ENCODE data around the gene OGFR. TPM values are rescaled to one million over a fixed set of nuclear protein-coding genes. Genes with fewer than 3 reads are reported as not detected.

Gene OGFR
- total RNA-seq, 1 donor = 51.5 TPM

DNA sequence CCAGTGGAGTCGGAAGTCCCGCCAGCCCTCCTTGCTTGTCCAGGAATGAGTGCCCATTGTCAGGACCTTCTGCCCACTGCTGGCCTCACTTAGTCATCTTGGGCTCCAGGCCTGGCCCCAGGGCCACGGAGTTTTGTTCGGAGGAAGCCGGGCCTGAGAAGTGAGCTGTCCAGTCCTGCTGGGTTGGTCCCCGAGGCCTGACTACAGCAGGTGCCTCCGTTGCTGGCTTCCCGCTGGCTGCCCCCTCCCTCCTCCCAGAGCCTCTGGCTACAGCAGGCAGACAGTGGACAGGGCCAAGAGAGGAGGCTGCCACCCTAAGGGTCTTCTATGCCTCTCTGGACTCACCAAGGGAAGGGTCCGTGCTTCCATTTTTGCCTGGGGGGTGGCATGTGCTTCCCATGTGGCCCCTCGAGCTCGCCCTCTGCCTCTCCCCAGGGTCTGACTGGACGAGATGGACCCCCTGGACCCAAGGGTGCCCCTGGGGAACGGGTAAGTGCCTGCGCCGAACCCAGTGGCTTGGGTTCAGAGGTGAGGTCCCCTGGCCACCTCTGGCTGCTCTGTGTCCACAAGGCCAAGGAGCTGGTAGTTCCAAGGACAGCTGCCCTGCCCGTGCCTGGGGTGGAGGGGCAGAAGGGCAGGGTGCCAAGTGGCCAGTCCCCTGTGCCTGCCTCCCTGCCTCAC lies 15.0 kb downstream of the OGFR start:
- Histone ChIP-seq H3K4me3 (ENCODE audit: low read length) (no peak overlapping the region), H3K27me3 (ENCODE audit: insufficient read depth, low read length) (peaks cover 33% of the 10 kb centered on the region), H3K9me3 (ENCODE audit: low read depth, low read length) (no peaks in the 10 kb centered on the region), H3K4me1 (ENCODE audit: insufficient read depth, low read length) (peaks cover 16% of the 10 kb centered on the region)

DNA sequence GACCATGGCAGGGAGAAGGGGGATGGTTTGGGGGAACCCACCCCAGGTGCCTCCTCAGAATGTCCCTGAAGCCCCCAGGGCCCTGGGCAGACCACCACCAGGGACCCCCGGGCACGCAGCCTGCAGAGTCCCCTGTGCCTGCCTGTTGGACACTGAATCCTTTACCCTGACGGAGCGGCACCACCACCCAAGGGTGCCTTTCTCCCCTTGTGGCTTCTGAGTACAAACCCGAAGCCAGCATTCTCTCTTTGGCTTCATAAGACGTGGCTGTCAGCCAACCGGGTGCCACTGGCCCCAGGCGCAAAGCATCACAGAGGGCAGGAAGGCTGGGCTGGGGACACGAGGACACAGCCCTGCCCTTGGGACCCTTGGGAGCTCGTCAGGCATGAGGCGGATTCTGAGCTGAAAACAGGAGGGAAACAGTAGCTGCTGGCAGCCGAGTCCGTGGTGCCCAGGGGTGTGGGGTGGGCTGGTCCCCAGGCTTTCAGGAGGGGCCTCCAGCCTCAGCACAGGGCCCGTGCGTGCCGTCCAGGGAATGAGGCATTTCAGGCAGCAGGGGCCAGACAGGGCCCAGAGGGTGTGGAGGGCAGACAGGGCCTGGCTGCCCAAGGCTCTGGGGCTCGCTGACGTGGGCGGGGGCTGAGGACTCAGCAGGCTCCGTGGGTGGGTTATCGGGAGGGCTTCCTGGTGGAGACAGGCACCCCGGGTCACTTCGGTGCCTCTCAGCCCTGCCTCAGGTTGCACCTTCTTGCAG lies 15.8 kb downstream of the OGFR start:
- H3K9me3 ChIP-seq (ENCODE audit: low read depth, low read length) = no peaks in the 10 kb centered on the region
- peaks cover 17% of the 10 kb centered on the region for H3K4me1 ChIP-seq (ENCODE audit: insufficient read depth, low read length)
- peaks cover 26% of the 10 kb centered on the region for H3K27me3 ChIP-seq (ENCODE audit: insufficient read depth, low read length)
- H3K4me3 ChIP-seq (ENCODE audit: low read length) = no peak overlapping the region

- Histone ChIP-seq H3K27me3 (ENCODE audit: insufficient read depth, low read length) (peaks cover 19% of the 10 kb centered on the region), H3K4me1 (ENCODE audit: insufficient read depth, low read length) (peaks cover 13% of the 10 kb centered on the region), H3K4me3 (ENCODE audit: low read length) (no peak overlapping the region), H3K9me3 (ENCODE audit: low read depth, low read length) (no peaks in the 10 kb centered on the region)
Measured at GRCh38 chr20:62820962-62821725, 16.5 kb downstream of the OGFR start.

GRCh38 chr20:62821726-62822210 lies 17.1 kb downstream of the OGFR start:
- Histone ChIP-seq H3K4me1 (ENCODE audit: insufficient read depth, low read length) (peaks cover 8% of the 10 kb centered on the region), H3K4me3 (ENCODE audit: low read length) (no peak overlapping the region), H3K27me3 (ENCODE audit: insufficient read depth, low read length) (peaks cover 15% of the 10 kb centered on the region), H3K9me3 (ENCODE audit: low read depth, low read length) (no peaks in the 10 kb centered on the region)

GRCh38 chr20:62822239-62822787 lies 17.7 kb downstream of the OGFR start:
- H3K4me1 ChIP-seq (ENCODE audit: insufficient read depth, low read length) = peaks cover 8% of the 10 kb centered on the region
- no peak overlapping the region for H3K4me3 ChIP-seq (ENCODE audit: low read length)
- peaks cover 15% of the 10 kb centered on the region for H3K27me3 ChIP-seq (ENCODE audit: insufficient read depth, low read length)
- no peaks in the 10 kb centered on the region for H3K9me3 ChIP-seq (ENCODE audit: low read depth, low read length)

DNA sequence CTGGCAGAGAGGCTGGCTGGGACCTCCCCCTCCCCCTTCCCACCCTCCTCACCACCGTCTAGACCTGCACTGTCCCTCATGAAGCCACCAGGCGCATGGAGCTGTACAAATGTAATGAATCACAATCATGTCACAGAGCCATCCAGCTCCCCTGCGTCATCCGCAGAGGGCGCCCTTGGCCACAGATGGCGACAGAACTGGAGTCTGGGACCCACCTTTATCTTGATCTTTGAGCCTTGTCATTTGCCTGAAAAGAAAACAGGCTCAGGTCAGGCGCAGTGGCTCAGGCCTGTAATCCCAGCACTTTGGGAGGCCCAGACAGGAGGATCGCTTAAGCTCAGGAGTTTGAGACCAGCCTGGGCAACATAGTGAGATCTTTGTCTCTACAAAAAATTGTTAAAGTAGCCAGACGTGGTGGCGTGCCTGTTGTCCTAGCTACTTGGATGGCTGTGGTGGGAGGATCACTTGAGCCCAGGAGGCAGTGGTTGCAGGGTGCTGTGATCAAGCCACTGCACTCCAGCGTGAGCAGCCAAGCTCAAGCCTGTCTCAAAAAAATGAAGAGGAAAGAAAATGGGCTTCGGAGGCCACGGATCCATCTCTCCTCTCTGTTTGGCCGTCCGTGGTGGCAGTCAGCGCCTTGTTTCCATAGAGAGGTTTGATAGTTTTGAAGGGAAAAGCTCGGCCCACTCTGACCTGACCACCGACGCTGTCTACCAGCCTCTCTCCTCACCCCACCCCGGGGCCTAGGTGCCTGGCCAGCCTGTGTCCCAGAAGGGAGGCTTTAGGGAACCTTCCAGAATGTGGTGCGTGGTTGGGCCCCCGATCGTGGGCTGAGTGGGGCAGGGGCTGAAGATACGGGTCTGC lies 18.4 kb downstream of the OGFR start:
- H3K9me3 ChIP-seq (ENCODE audit: low read depth, low read length) = no peaks in the 10 kb centered on the region
- peaks cover 8% of the 10 kb centered on the region for H3K4me1 ChIP-seq (ENCODE audit: insufficient read depth, low read length)
- H3K4me3 ChIP-seq (ENCODE audit: low read length) = no peak overlapping the region
- peaks cover 8% of the 10 kb centered on the region for H3K27me3 ChIP-seq (ENCODE audit: insufficient read depth, low read length)

DNA sequence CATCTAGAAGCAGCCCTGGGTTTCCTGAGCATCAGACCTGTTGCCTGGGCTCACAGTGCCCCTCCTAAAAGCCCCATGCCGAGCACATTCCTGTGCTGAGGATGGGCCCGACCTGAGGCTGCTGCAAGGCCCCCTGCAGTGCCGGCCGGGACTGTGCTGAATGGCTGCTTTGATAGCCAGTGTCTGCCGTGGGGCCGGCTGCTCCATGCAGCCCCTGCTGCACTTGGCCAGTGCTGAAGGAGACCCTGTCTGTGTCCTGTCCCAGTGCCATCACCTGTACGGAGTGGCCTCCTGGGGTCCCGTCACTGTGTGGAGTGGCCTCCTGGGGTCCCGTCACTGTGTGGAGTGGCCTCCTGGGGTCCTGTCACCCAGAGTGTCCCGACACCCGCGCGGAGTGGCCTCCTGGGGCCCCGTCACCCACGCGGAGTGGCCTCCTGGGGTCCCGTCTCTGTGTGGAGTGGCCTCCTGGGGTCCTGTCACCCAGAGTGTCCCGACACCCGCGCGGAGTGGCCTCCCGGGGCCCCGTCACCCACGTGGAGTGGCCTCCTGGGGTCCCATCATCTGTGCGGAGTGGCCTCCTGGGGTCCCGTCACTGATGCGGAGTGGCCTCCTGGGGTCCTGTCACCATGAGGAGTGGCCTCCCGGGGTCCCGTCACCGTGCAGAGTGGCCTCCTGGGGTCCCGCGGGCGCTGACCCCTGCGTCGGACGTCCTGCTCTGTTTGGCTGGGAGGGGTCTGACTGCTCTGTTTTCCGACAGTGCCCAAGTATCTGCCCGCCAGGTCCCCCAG lies 19.2 kb downstream of the OGFR start:
- Histone ChIP-seq H3K4me3 (ENCODE audit: low read length) (no peak overlapping the region), H3K27me3 (ENCODE audit: insufficient read depth, low read length) (peaks cover under 1% of the 10 kb centered on the region), H3K9me3 (ENCODE audit: low read depth, low read length) (no peaks in the 10 kb centered on the region), H3K4me1 (ENCODE audit: insufficient read depth, low read length) (peaks cover 8% of the 10 kb centered on the region)

DNA sequence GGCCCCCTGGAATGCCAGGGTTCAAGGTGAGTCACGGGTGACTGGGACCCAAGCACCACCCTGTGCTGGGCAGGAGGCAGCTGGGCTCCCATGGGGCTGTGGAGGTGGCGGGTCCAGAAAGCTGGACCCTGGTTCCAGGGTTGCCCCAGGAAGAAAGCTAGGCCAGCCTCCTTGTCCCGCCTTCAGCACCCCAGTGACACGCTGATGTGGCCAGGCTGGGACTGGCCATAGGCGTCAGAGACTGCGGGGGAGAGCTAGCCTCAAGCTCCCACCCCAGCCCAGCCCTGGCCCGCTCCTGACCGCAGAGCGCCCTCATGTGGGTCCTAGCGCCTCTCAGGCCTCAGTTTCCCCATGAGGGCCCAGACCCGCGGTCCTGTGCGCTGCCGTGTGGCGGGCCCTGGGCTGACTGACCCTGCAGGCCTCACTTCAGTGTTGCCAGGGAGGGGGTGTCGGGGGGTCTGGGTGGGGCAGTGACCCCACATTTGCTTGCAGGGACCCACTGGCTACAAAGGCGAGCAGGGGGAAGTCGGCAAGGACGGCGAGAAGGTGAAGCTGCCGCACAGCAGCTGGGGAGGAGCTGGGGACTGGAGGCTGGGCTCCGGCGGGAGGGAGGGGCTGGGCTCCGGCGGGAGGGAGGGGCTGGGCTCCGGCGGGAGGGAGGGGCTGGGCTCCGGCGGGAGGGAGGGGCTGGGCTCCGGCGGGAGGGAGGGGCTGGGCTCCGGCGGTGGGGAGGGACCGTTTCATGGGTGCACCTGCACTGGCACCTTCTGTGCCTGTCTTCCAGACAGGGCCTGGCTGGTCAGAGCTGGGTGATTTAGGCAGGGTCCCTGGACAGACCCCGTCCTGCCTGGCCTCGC lies 20.1 kb downstream of the OGFR start:
- peaks cover 8% of the 10 kb centered on the region for H3K4me1 ChIP-seq (ENCODE audit: insufficient read depth, low read length)
- H3K4me3 ChIP-seq (ENCODE audit: low read length) = no peak overlapping the region
- H3K27me3 ChIP-seq (ENCODE audit: insufficient read depth, low read length) = no peaks in the 10 kb centered on the region
- H3K9me3 ChIP-seq (ENCODE audit: low read depth, low read length) = no peaks in the 10 kb centered on the region

GRCh38 chr20:62825333-62825985 lies 20.8 kb downstream of the OGFR start:
- Histone ChIP-seq H3K4me3 (ENCODE audit: low read length) (no peak overlapping the region), H3K27me3 (ENCODE audit: insufficient read depth, low read length) (no peaks in the 10 kb centered on the region), H3K4me1 (ENCODE audit: insufficient read depth, low read length) (peaks cover 8% of the 10 kb centered on the region), H3K9me3 (ENCODE audit: low read depth, low read length) (no peaks in the 10 kb centered on the region)

DNA sequence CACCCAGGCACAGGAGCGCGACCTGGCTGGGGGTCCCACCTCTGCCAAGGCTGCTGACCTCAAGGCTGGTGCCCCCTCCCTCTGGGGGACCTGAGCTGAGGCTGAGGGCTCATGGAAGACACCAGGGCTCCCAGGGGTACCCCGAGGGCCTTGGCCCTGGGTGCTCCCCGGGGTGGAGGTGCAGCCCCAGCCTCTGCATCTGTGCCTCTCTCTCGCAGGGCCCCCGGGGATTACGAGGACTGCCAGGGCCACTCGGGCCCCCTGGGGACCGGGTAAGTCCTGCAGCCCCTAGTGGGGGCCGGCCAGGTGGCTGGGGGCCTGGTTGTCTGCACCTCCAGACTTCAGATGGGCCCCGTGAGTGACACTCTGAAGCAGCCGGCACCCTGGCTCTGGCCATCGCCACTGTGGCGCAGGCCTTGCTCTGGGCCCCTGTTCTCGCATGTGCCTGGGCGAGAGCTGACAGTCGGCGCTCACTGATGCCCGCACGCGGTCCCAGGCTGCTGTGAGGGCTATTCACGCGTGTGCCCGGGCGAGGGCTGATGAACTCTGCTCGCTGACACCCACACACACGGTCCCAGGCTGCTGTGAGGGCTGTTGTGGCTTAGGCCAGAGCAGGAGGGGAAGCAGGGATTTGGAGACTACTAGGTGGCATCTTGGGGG lies 21.5 kb downstream of the OGFR start:
- peaks cover 8% of the 10 kb centered on the region for H3K4me1 ChIP-seq (ENCODE audit: insufficient read depth, low read length)

DNA sequence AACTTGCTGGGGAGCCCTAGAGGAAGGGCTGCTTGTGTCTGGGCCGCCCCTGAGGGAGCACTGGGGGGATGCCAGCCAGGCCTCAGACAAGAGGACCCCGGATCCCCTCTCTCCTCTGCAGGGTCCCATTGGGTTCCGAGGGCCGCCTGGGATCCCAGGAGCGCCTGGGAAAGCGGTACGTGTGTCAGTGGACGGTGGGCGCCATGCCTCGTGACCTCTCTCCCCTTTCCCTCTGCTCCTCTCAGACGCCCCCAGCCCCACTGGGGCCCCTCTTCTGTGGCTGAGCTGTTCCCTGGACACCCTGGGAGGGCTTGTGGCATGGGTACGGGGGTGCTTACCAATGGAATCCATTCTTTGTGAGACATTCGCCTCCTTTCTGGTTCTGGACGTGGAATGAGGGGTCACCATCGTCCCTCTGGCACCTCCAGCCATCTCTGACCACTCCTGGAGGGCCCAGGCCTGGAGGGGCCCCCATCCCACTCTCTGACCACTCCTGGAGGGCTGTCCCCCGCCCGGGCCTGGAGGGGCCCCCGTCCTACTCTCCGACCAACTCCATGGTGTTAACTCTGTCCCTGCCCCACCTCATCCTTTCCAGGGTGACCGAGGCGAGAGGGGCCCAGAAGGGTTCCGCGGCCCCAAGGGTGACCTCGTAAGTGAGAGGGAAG lies 22.1 kb downstream of the OGFR start:
- no peaks in the 10 kb centered on the region for H3K27me3 ChIP-seq (ENCODE audit: insufficient read depth, low read length)
- peaks cover 11% of the 10 kb centered on the region for H3K4me1 ChIP-seq (ENCODE audit: insufficient read depth, low read length)
- no peak overlapping the region for H3K4me3 ChIP-seq (ENCODE audit: low read length)
- no peaks in the 10 kb centered on the region for H3K9me3 ChIP-seq (ENCODE audit: low read depth, low read length)

More for the DNA sequence above, 21.5 kb downstream of the OGFR start:
- Histone ChIP-seq H3K27me3 (ENCODE audit: insufficient read depth, low read length) (no peaks in the 10 kb centered on the region), H3K9me3 (ENCODE audit: low read depth, low read length) (no peaks in the 10 kb centered on the region), H3K4me3 (ENCODE audit: low read length) (no peak overlapping the region)
